ENCODE data around the gene NRXN3.

The NRXN3 gene

DNA sequence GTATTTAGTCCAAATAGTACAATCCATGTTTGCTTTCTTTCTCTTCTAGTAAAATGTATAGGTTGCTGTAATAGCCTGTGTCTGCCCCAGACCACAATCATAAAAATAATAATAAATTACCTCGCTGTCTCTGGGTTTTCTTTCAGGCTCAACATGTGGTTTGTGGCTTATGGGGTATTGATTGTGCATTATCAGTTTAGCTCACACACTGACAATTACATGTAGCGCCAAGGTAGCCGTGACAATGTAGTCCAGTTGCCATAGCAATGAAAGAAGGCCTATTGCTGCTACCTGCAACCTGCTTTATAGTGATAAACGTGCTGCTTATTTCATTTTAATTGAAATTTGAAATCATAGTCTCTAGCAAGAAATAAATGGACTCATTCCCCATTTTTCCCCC lies 1009.8 kb downstream of the NRXN3 start:
- no peak for DNase-seq (ENCODE audit: low spot score)
- TF ChIP-seq, protein P1, sequence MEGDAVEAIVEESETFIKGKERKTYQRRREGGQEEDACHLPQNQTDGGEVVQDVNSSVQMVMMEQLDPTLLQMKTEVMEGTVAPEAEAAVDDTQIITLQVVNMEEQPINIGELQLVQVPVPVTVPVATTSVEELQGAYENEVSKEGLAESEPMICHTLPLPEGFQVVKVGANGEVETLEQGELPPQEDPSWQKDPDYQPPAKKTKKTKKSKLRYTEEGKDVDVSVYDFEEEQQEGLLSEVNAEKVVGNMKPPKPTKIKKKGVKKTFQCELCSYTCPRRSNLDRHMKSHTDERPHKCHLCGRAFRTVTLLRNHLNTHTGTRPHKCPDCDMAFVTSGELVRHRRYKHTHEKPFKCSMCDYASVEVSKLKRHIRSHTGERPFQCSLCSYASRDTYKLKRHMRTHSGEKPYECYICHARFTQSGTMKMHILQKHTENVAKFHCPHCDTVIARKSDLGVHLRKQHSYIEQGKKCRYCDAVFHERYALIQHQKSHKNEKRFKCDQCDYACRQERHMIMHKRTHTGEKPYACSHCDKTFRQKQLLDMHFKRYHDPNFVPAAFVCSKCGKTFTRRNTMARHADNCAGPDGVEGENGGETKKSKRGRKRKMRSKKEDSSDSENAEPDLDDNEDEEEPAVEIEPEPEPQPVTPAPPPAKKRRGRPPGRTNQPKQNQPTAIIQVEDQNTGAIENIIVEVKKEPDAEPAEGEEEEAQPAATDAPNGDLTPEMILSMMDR (IDR thresholded peaks at IDR 0.05; ENCODE audit: extremely low read depth, missing control alignments), result no peak

DNA sequence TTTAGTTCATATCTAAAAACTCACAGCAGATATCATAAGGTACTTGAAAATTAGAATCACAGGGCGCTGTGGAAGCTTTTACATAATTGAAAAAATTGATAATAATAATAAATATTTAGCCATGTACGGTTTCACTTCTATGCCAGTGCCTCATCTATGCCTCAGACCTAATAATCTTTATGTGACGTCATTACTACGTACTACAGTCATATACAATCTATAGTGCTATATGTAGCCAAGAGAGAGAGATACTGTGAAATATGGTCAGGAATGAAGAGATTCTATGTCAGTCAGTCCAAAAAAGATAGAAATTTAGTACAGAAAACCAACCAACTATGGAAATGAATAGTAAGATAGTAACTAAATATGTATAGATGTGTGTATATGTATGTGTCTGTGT lies 1010.5 kb downstream of the NRXN3 start:
- DNase-seq (ENCODE audit: low spot score), result no peak
- TF ChIP-seq, protein P1 (IDR thresholded peaks at IDR 0.05; ENCODE audit: extremely low read depth, missing control alignments), result no peak

DNA sequence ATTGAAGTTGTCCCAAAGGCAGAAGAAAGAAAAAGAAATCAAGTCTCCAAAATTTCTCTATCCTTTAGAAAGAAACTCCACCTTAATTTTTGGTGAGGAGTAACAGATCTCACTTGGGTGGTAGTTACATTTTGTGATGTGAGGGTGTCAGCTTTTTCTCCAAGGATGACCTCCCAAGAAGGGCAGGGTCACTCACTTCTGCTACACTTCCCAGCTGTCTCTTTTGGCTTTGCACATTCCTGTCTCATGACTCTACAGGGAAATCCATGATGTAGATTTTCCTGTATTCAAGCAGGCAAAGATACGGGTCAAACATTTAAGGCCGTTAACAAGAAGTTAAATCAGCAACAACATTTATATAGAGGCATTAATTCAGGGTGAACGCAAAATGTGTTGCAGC lies 1016.4 kb downstream of the NRXN3 start:
- TF ChIP-seq, protein P1 (IDR thresholded peaks at IDR 0.05; ENCODE audit: extremely low read depth, missing control alignments), result no peak

DNA sequence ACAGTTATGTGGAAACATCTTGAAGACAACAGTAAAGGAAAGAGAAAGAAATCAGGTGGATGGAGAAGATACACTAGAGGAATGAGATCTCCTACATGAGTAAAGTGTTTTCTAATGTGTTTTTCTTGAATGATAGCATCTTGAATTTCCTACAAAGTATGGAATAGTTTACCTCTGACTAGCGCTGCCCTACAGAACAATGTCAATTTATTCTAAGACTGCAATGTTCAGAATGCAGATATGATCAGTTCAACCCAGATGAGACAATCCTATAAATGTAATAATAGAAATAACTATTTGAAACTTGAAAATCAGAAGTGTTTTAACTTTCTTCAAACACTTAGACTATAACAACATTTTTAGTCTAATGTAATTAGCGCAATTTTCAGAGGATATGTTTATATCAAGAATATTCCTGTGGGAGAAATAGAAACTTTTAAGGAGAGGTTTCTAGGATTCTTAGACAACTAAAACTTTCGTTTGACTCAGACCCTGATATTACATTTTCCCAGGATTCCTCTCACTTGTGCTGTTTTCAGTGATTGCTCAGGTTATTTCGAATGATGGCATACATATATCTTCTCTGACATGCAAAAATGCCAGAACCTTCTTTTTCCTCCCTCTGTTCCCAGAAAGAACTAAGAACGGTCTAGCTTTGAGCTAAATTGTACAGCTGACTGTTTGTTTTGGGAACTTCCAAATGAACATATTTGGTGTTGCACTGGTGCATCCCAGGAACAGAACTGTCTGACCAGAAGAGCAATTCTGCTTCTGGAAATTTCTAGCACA lies 1023.7 kb downstream of the NRXN3 start:
- TF ChIP-seq, protein P1 (IDR thresholded peaks at IDR 0.05; ENCODE audit: extremely low read depth, missing control alignments), result no peak
- DNase-seq (ENCODE audit: low spot score), result no peak

More for the DNA sequence above, 1016.4 kb downstream of the NRXN3 start:
- DNase-seq (ENCODE audit: low spot score), result no peak

DNA sequence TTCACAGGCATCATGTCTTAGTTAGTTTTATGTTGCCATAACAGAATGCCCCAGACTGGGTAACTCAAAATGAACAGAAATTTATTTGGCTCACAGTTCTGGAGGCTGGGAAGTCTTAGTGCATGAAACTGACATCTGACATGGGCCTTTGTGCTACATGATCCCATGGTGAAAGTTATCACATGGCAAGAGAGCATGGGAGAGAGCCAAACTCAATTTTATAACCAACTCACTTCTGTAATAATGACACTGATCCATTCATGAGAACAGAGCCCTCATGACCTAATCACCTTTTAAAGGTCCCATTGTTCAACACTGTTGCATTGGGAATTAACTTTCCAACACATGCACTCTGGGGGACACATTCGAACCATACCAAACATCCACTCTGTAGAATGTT lies 1026.0 kb downstream of the NRXN3 start:
- TF ChIP-seq, protein P1 (IDR thresholded peaks at IDR 0.05; ENCODE audit: extremely low read depth, missing control alignments), result no peak
- DNase-seq (ENCODE audit: low spot score), result no peak

DNA sequence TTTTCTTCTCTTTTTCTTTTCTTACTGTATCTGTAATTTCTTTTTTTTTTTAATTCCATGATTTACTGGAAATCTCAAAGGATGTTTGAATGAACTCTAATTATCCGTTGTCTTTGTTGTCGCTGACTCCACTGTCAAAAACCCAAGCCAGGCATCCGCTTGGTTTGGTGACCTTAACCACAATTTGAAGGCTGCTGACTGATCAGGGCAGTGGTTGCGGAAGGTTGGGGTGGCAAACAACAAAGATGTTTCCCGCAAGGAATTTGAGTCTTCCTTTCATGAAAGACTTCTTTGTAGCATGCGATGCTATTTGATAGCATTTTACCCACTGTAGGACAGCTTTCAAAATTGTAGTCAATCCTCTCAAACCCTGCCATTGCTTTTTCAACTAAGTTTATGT lies 1027.3 kb downstream of the NRXN3 start:
- TF ChIP-seq, protein P1 (IDR thresholded peaks at IDR 0.05; ENCODE audit: extremely low read depth, missing control alignments), result no peak
- no peak for DNase-seq (ENCODE audit: low spot score)

DNA sequence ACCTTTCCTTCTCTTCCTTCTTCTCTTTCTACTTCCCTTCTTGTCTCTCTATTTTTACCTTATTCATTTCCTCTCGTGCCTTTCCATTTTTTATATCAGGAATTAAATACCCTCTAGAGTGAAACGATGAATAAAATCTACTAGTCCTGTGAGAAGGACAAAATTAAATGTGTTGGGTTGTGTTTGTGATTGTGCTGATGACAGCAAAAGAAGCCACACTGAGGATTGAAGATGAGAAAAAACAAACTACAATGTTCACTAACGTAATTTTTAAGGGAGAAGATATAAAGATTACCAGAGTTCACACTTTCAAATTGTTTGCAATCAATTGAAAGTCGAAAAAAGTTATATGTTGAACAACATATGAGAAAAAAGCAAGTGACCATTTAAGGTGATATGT lies 1029.0 kb downstream of the NRXN3 start:
- DNase-seq (ENCODE audit: low spot score), result no peak
- TF ChIP-seq, protein P1 (IDR thresholded peaks at IDR 0.05; ENCODE audit: extremely low read depth, missing control alignments), result no peak

All from GM20000 (cell line).